Measurements from ENCODE around the gene PCDHGC4. TPM values are rescaled to one million over a fixed set of nuclear protein-coding genes. Genes with fewer than 3 reads are reported as not detected.

Gene PCDHGC4
- 5.0 and 10.4 TPM in 2 replicates for total RNA-seq (ENCODE audit: low replicate concordance)

GRCh38 chr5:141484641-141485311 is at the start of gene PCDHGC4:
PCDHGC4 (plus strand) TSS chr5:141485030; CDS start chr5:141485174, 144 bp downstream.
- peaks cover 21% of the 10 kb centered on the region for H3K4me1 ChIP-seq
- H3K36me3 ChIP-seq: no peaks in the 10 kb centered on the region
- DNase-seq (ENCODE audit: low spot score): peak; percentile 94
- H3K4me1 Mint-ChIP-seq: peaks cover 31% of the 10 kb centered on the region
- H3K9ac ChIP-seq: peak within 1 kb of the TSS; percentile 33
- TF ChIP-seq EZH2 (IDR thresholded peaks at IDR 0.05) (peak; percentile 22), EZH2phosphoT487 (IDR thresholded peaks at IDR 0.05) (no peak)
- peaks cover 60% of the 10 kb centered on the region for H4K20me1 ChIP-seq (ENCODE audit: low read depth)
- peaks cover 28% of the 10 kb centered on the region for H3F3A ChIP-seq (ENCODE audit: low read depth)
- H3K27ac Mint-ChIP-seq: no peak within 1 kb of the TSS
- peaks cover 76% of the 10 kb centered on the region for H3K9me3 Mint-ChIP-seq
- peaks cover 40% of the 10 kb centered on the region for H3K79me2 ChIP-seq (ENCODE audit: low read depth)
- peak within 1 kb of the TSS; percentile 80 for H3K4me3 ChIP-seq
- H3K27me3 ChIP-seq: peaks cover 43% of the 10 kb centered on the region
- no peak within 1 kb of the TSS for H3K27ac ChIP-seq
- H3K27me3 Mint-ChIP-seq (ENCODE audit: insufficient read depth, low read depth): peaks cover 4% of the 10 kb centered on the region
- H3K9me3 ChIP-seq (ENCODE audit: low read depth): no peaks in the 10 kb centered on the region
- peak within 1 kb of the TSS; percentile 66 for H3K4me3 Mint-ChIP-seq
- peak within 1 kb of the TSS; percentile 100 for H3K4me2 ChIP-seq
- H3K36me3 Mint-ChIP-seq: peaks cover 74% of the 10 kb centered on the region
- peak within 1 kb of the TSS; percentile 72 for H2AFZ ChIP-seq (replicated peaks)

- Mint-ChIP-seq H3K4me3 (no peak overlapping the region), H3K27me3 (ENCODE audit: insufficient read depth, low read depth) (peaks cover 9% of the 10 kb centered on the region), H3K4me1 (no peaks in the 10 kb centered on the region), H3K27ac (no peak overlapping the region), H3K9me3 (peaks cover 74% of the 10 kb centered on the region), H3K36me3 (peaks cover 55% of the 10 kb centered on the region)
- no peaks in the 10 kb centered on the region for H3K79me2 ChIP-seq (ENCODE audit: low read depth)
- H3K4me1 ChIP-seq: no peaks in the 10 kb centered on the region
- H4K20me1 ChIP-seq (ENCODE audit: low read depth): no peaks in the 10 kb centered on the region
- DNase-seq (ENCODE audit: low spot score): no peak
- no peaks in the 10 kb centered on the region for H3K9me3 ChIP-seq (ENCODE audit: low read depth)
- no peak overlapping the region for H3K27ac ChIP-seq
- TF ChIP-seq EZH2 (IDR thresholded peaks at IDR 0.05): no peak
- no peak for TF ChIP-seq EZH2phosphoT487 (IDR thresholded peaks at IDR 0.05)
- TF ChIP-seq CTCF (IDR thresholded peaks at IDR 0.05): no peak
- no peak overlapping the region for H2AFZ ChIP-seq (replicated peaks)
- H3K4me2 ChIP-seq: no peak overlapping the region
- no peaks in the 10 kb centered on the region for H3K36me3 ChIP-seq
- no peaks in the 10 kb centered on the region for H3F3A ChIP-seq (ENCODE audit: low read depth)
- H3K4me3 ChIP-seq: no peak overlapping the region
- no peak overlapping the region for H3K9ac ChIP-seq
- no peaks in the 10 kb centered on the region for H3K27me3 ChIP-seq
These were observed 47.6 kb upstream of the PCDHGC4 start for GRCh38 chr5:141437221-141437620.

GRCh38 chr5:141439411-141440141 is 45.3 kb upstream of the PCDHGC4 start:
- H3K27ac ChIP-seq: no peak overlapping the region
- H3K4me1 ChIP-seq: no peaks in the 10 kb centered on the region
- no peak for DNase-seq (ENCODE audit: low spot score)
- H3K9me3 ChIP-seq (ENCODE audit: low read depth): no peaks in the 10 kb centered on the region
- Mint-ChIP-seq H3K27ac (no peak overlapping the region), H3K4me3 (no peak overlapping the region), H3K4me1 (no peaks in the 10 kb centered on the region), H3K27me3 (ENCODE audit: insufficient read depth, low read depth) (peaks cover 2% of the 10 kb centered on the region), H3K36me3 (peaks cover 50% of the 10 kb centered on the region), H3K9me3 (peaks cover 74% of the 10 kb centered on the region)
- no peak overlapping the region for H3K4me3 ChIP-seq
- no peak overlapping the region for H3K9ac ChIP-seq
- no peaks in the 10 kb centered on the region for H3F3A ChIP-seq (ENCODE audit: low read depth)
- no peak overlapping the region for H2AFZ ChIP-seq (replicated peaks)
- TF ChIP-seq EZH2 (IDR thresholded peaks at IDR 0.05) (no peak), CTCF (IDR thresholded peaks at IDR 0.05) (no peak), EZH2phosphoT487 (IDR thresholded peaks at IDR 0.05) (no peak)
- no peak overlapping the region for H3K4me2 ChIP-seq
- H3K79me2 ChIP-seq (ENCODE audit: low read depth): no peaks in the 10 kb centered on the region
- H3K36me3 ChIP-seq: no peaks in the 10 kb centered on the region
- no peaks in the 10 kb centered on the region for H4K20me1 ChIP-seq (ENCODE audit: low read depth)
- no peaks in the 10 kb centered on the region for H3K27me3 ChIP-seq
